Epithelial cell of proximal tubule (primary cell): ENCODE measurements around the gene ANAPC10. TPM values are rescaled to one million over a fixed set of nuclear protein-coding genes. Genes with fewer than 3 reads are reported as not detected.

Experiments
- DNase-seq: peaks from one replicate; pipeline ENCODE4 v3.0.0-alpha.2; 2011; ENCODE audit warnings: low read depth
- H3K4me3 ChIP-seq: 2 replicates; pipeline ENCODE4 v1.5.1; 2011; ENCODE audit warnings: low read depth, mild to moderate bottlenecking, low read length
- total RNA-seq: library from RNA; depleted of rRNA; stranded (reverse); fragments of >200 nt; gene quantifications from 2 replicates; pipeline ENCODE4 v1.2.3, GENCODE V29; 2015
- TF ChIP-seq, protein P1 (sequence below): conservative IDR thresholded peaks from 2 replicates; pipeline ENCODE4 v1.5.1; 2012; ENCODE audit warnings: low read depth, mild to moderate bottlenecking, low read length

ANAPC10 gene
- total RNA-seq, 1 donor from 2014 or later: 25.0 TPM

DNA sequence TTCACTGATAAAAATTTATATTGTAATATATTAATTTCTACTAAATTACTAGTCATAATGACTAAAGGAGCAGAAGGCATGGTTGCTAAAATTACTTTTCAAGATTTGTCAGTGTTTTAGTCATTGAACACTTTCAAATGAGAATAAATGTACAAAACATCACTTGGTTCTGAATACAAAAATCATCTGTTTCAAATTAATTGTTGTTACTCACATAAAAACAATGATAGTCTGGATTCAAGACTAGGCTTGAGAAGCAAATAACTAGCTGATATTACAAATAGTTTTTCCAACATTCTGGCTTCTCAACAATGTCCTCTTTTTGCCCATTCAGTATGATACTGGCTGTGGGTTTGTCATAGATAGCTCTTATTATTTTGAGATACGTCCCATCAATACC, 112.5 kb downstream of the ANAPC10 start:
- no peak overlapping the region for H3K4me3 ChIP-seq
- TF ChIP-seq, protein P1, sequence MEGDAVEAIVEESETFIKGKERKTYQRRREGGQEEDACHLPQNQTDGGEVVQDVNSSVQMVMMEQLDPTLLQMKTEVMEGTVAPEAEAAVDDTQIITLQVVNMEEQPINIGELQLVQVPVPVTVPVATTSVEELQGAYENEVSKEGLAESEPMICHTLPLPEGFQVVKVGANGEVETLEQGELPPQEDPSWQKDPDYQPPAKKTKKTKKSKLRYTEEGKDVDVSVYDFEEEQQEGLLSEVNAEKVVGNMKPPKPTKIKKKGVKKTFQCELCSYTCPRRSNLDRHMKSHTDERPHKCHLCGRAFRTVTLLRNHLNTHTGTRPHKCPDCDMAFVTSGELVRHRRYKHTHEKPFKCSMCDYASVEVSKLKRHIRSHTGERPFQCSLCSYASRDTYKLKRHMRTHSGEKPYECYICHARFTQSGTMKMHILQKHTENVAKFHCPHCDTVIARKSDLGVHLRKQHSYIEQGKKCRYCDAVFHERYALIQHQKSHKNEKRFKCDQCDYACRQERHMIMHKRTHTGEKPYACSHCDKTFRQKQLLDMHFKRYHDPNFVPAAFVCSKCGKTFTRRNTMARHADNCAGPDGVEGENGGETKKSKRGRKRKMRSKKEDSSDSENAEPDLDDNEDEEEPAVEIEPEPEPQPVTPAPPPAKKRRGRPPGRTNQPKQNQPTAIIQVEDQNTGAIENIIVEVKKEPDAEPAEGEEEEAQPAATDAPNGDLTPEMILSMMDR: no peak
- DNase-seq: no peak

DNA sequence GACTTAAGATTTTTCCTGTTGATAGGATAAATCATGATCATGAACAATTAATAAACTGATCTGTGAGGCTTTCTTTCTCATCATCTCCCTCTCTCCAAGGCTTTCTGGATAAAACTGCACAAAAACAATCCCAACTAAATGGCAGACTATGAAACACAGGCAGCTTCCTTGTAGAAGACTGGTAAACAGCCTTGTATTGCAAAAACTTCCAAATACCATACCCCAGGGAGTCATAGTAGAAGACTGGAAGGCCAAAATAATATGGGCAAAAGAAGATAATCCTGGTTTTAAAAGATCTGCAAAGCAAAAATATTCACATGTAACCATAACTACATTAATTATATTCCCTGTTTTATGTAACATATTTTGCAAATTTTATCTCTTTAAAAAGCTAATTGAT, 113.0 kb downstream of the ANAPC10 start:
- no peak for DNase-seq
- TF ChIP-seq, protein P1: no peak
- H3K4me3 ChIP-seq: no peak overlapping the region

DNA sequence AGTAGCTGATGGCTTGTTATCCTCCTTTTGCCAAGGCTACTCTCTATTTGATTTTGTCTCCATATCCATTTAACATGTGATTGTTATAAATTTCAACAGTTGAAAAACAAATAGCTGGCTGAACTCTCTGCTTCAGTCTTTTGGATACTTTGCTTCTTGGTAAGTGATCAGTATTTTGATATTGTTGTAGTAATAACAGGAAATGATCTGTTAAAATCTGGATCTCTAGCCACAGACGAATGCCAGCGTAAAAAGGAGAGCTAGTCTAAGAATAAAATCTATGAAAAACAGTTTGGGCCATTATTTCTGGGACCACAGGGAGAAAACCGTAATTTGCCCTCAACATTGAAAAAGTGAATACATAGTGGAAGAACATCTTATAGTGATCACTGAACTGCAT, 113.8 kb downstream of the ANAPC10 start:
- H3K4me3 ChIP-seq: no peak overlapping the region
- no peak for DNase-seq
- TF ChIP-seq, protein P1: no peak

DNA sequence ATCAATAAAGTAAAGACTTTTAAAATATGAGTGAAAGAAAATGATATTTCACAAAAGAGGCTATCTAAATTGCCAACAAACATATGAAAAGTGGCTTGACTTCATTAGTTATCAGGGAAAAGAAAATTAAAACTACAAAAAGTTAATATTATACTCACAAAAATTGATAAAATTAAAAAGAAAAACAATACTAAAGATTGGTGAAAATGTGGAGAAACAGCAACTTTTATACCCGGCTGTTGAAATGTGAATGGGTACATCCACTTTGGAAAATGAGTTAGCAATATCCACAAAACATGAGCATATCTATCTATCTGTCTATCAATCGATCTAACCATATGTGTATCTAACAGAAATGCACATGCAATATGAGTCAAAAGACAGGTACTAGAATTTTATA, 122.3 kb downstream of the ANAPC10 start:
- no peak overlapping the region for H3K4me3 ChIP-seq
- no peak for DNase-seq
- TF ChIP-seq, protein P1: no peak

DNA sequence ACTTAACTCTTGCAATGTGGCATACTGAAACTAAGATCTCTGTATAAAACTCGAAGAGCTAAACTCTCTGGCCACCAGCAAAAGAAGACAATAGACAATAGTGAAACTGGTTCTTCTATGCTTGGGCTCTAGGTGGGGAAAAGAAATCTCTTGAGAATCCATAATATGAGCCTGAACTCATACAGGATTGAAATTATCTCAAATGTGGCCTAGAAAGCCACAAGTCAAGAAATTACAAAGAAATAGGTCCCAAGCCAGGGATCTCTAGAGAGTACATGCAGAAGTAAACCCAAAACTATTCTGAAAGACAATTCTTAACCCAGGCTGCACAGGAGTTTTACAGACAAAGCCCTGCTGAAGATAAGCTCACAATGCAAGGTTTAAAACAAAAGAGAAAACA, 127.4 kb downstream of the ANAPC10 start:
- H3K4me3 ChIP-seq: no peak overlapping the region
- TF ChIP-seq, protein P1: no peak
- DNase-seq: no peak

DNA sequence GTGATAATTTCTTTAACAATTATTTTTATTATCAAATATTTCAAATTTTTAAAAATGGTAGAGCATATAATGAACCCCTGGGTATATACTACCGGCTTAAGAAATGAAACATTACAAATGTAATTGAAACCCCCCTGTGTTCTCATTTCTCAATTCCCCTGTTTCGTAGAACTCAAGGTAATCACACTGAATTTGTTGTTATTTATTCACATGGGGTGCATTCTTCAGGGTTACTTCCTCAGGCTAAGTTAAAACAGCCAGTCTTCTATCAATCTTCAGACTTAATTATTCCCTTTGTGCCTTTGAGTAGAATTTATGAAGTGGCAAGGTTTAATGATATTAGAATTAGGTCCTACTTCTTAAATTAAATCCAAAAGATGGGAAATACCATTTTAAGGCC, 128.2 kb downstream of the ANAPC10 start:
- no peak for DNase-seq

DNA sequence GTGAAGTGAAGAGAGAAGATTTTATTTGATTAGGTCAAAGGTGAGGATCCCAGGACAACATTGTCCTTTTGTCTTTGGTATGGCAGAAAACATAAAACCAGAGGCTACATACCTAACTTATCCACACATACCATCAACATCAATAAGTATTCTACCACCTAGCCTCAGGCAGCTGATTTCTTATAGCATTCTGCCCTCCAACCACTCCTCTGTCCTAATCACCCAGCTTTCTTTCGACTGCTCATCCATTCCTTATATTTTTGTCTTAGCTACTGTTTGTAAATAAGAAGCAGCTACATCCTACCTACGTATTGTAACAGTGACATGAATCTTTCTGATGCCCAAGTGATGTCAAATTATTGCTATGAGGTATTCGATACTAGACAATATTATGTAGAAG, 129.4 kb downstream of the ANAPC10 start:
- no peak for DNase-seq
- no peak overlapping the region for H3K4me3 ChIP-seq
- TF ChIP-seq, protein P1: no peak

More for the DNA sequence above, 128.2 kb downstream of the ANAPC10 start:
- TF ChIP-seq, protein P1: no peak
- no peak overlapping the region for H3K4me3 ChIP-seq
